ENCODE results near the gene XRCC6.

DNA sequence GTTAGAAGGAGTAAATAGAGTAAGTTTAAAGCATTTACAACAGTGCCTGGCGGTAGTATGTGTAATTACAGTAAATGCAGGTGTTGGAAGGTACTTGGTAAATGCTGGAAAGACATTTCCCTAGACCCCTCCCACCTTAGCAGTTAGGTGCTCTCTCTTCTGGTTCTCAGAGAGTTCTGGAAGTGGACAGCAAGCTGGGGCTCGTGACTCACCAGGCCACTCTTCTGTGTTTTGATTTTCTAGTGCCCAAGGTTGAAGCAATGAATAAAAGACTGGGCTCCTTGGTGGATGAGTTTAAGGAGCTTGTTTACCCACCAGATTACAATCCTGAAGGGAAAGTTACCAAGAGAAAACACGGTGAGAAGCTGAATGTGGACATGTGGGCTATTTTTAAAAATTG, 40.0 kb downstream of the XRCC6 start:
- TF ChIP-seq, protein P1, sequence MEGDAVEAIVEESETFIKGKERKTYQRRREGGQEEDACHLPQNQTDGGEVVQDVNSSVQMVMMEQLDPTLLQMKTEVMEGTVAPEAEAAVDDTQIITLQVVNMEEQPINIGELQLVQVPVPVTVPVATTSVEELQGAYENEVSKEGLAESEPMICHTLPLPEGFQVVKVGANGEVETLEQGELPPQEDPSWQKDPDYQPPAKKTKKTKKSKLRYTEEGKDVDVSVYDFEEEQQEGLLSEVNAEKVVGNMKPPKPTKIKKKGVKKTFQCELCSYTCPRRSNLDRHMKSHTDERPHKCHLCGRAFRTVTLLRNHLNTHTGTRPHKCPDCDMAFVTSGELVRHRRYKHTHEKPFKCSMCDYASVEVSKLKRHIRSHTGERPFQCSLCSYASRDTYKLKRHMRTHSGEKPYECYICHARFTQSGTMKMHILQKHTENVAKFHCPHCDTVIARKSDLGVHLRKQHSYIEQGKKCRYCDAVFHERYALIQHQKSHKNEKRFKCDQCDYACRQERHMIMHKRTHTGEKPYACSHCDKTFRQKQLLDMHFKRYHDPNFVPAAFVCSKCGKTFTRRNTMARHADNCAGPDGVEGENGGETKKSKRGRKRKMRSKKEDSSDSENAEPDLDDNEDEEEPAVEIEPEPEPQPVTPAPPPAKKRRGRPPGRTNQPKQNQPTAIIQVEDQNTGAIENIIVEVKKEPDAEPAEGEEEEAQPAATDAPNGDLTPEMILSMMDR (IDR thresholded peaks at IDR 0.05), result no peak
- no peak for TF ChIP-seq POLR2A (IDR thresholded peaks at IDR 0.05)
- no peak for TF ChIP-seq POLR2AphosphoS5 (IDR thresholded peaks at IDR 0.05)
